Left colon (tissue), 2 donors: ENCODE data around the gene PIGZ. TPM values are rescaled to one million over a fixed set of nuclear protein-coding genes. Genes with fewer than 3 reads are reported as not detected.

Source experiments
- total RNA-seq, 2 donors: library from RNA; stranded (reverse); fragmentation: NEBNext Ultra II Directional; extraction: Animal tissue kit (Norgen Biotek cat#: 25700); gene quantifications; one replicate each; pipeline ENCODE4 v1.2.1, GENCODE V29; 2021
- donor health status: DM: no; HTN: no; CAD: no.
- donor health status: DM: yes; HTN: yes; CAD: no.

The PIGZ gene
- total RNA-seq, 2 donors from 2014 or later = 92.6 to 129 TPM

Other genes with a start within 250 kb of the PIGZ start
- gene PAK2, start 229.0 kb downstream of the PIGZ start, total RNA-seq = 10 to 100 TPM; 73.2 TPM
- gene SENP5, start 100.9 kb downstream of the PIGZ start, total RNA-seq = 10 to 100 TPM; 26.9 to 31.7 TPM
- 10 to 100 TPM; 54.3 to 55.4 TPM for gene NCBP2, start 26.3 kb downstream of the PIGZ start, total RNA-seq
- 10 to 100 TPM; 14.4 to 32.1 TPM for gene MELTF, start 61.0 kb upstream of the PIGZ start, total RNA-seq